Natural killer cell (primary cell): ENCODE data around the gene GADL1. TPM values are rescaled to one million over a fixed set of nuclear protein-coding genes. Genes with fewer than 3 reads are reported as not detected.

ENCODE experiments used
- ATAC-seq, 3 donors: fragments of 150-1000 bp in 2 of 3; fragments of 200-7000 bp in 1 of 3; cut with Tn5 transposase; 1 replicate in 1 of 3; 2 replicates in 2 of 3; pipeline ENCODE4 v1.10.0; 2021; ENCODE audit warnings: mild to moderate bottlenecking in 2 of 3, moderate library complexity in 2 of 3
- DNase-seq, 2 donors: peaks; one replicate each; pipeline versions ENCODE4 v3.0.0 to v3.0.0-alpha.2; 2013 to 2021; ENCODE audit warnings: mixed read lengths in 1 of 2
- H3K27ac ChIP-seq: one replicate; pipeline ENCODE4 v1.5.1; 2013; ENCODE audit warnings: mild to moderate bottlenecking, low read length
- H3K27me3 ChIP-seq: one replicate; pipeline ENCODE4 v1.6.1; 2013; ENCODE audit warnings: low read length; ENCODE audit not compliant: control insufficient read depth, insufficient read depth
- H3K36me3 ChIP-seq: one replicate; pipeline ENCODE4 v1.6.1; 2013; ENCODE audit warnings: low read length; ENCODE audit not compliant: control insufficient read depth, insufficient read depth
- H3K4me1 ChIP-seq: one replicate; pipeline ENCODE4 v1.6.1; 2013; ENCODE audit warnings: low read length; ENCODE audit not compliant: control insufficient read depth, insufficient read depth
- H3K4me3 ChIP-seq: one replicate; pipeline ENCODE4 v1.5.1; 2013; ENCODE audit warnings: low read length
- H3K9me3 ChIP-seq: one replicate; pipeline ENCODE4 v1.6.1; 2013; ENCODE audit warnings: low read length; ENCODE audit not compliant: control insufficient read depth, insufficient read depth
- H3K27ac Mint-ChIP-seq, 2 donors: one replicate each; pipeline ENCODE4 v1.8.0; 2022; ENCODE audit warnings: mild to moderate bottlenecking in 2 of 2, mixed read lengths in 2 of 2, moderate library complexity in 1 of 2
- H3K27me3 Mint-ChIP-seq, 2 donors: one replicate each; pipeline ENCODE4 v1.8.0; 2022; ENCODE audit warnings: low read depth in 2 of 2, mixed read lengths in 2 of 2
- H3K36me3 Mint-ChIP-seq: one replicate; pipeline ENCODE4 v1.8.0; 2022; ENCODE audit warnings: mixed read lengths
- H3K4me1 Mint-ChIP-seq, 2 donors: one replicate each; pipeline ENCODE4 v1.8.0; 2022; ENCODE audit warnings: mixed read lengths in 2 of 2
- H3K4me3 Mint-ChIP-seq: one replicate; pipeline ENCODE4 v1.8.0; 2022; ENCODE audit warnings: mild to moderate bottlenecking, moderate library complexity, mixed read lengths
- H3K9me3 Mint-ChIP-seq, 2 donors: one replicate each; pipeline ENCODE4 v1.8.0; 2022; ENCODE audit warnings: mixed read lengths in 2 of 2
- CTCF ChIP-seq: fragments of 200-600 bp; IDR thresholded peaks from one replicate; pipeline ENCODE4 v1.8.0; 2022; ENCODE audit warnings: antibody characterized with exemption
- WGBS: methylation state at CpG from one replicate; pipeline ENCODE4 v1.1.7; 2013; ENCODE audit warnings: missing lambda C conversion rate; ENCODE audit not compliant: insufficient coverage; 5-methylcytosine and 5-hydroxymethylcytosine counted together
- intact Hi-C: fragments of 100-400 bp; cut with micrococcal nuclease; formaldehyde crosslinking; loops from one replicate; pipeline ENCODE4 v1.14.2; 2022
- total RNA-seq, 4 donors: library from RNA; stranded (reverse); fragments of 120-200 nt in 1 of 4; gene quantifications; one replicate each; pipeline versions ENCODE4 v1.2.3 to v1.2.4, GENCODE V29; 2013 to 2022

Gene GADL1
- total RNA-seq, 3 donors from 2014 or later (not counting 1 experiment from before 2014, with no cell fraction given), result not detected

- no peaks in the 10 kb centered on the region for H3K9me3 ChIP-seq
- ATAC-seq (no peak), DNase-seq (no peak)
- peaks cover 13 to 19% of the 10 kb centered on the region in 2 donors for H3K4me1 Mint-ChIP-seq
- H3K27me3 ChIP-seq, result no peaks in the 10 kb centered on the region
- TF ChIP-seq CTCF, result no peak
- H3K4me1 ChIP-seq, result no peaks in the 10 kb centered on the region
- H3K9me3 Mint-ChIP-seq, result peaks cover 2 to 5% of the 10 kb centered on the region in 2 donors
- no peak overlapping the region for H3K4me3 Mint-ChIP-seq
- WGBS, result 100% methylated on average over 2 of the region's 4 CpGs
- H3K27ac Mint-ChIP-seq, result no peak overlapping the region
- H3K36me3 Mint-ChIP-seq, result no peaks in the 10 kb centered on the region
- intact Hi-C loops, result no loop called here
- no peaks in the 10 kb centered on the region for H3K27me3 Mint-ChIP-seq
- no peak overlapping the region for H3K4me3 ChIP-seq
- no peaks in the 10 kb centered on the region for H3K36me3 ChIP-seq
- H3K27ac ChIP-seq, result no peak overlapping the region
Observed at GRCh38 chr3:30728143-30728542, 166.3 kb downstream of the GADL1 start.

- Mint-ChIP-seq H3K27me3 (peaks cover 0 to 5% of the 10 kb centered on the region in 2 donors), H3K4me3 (no peak overlapping the region), H3K4me1 (peaks cover 10 to 11% of the 10 kb centered on the region in 2 donors), H3K36me3 (no peaks in the 10 kb centered on the region), H3K9me3 (peaks cover 2 to 5% of the 10 kb centered on the region in 2 donors), H3K27ac (no peak overlapping the region)
- Histone ChIP-seq H3K27me3 (no peaks in the 10 kb centered on the region), H3K4me3 (no peak overlapping the region), H3K9me3 (no peaks in the 10 kb centered on the region), H3K27ac (no peak overlapping the region), H3K4me1 (no peaks in the 10 kb centered on the region), H3K36me3 (no peaks in the 10 kb centered on the region)
- no peak for ATAC-seq
- DNase-seq, result no peak
- 86% methylated on average over 3 of the region's 3 CpGs for WGBS
- intact Hi-C loops, result no loop called here
- TF ChIP-seq CTCF, result no peak
Observed at GRCh38 chr3:30724863-30725262, 169.6 kb downstream of the GADL1 start.

DNA sequence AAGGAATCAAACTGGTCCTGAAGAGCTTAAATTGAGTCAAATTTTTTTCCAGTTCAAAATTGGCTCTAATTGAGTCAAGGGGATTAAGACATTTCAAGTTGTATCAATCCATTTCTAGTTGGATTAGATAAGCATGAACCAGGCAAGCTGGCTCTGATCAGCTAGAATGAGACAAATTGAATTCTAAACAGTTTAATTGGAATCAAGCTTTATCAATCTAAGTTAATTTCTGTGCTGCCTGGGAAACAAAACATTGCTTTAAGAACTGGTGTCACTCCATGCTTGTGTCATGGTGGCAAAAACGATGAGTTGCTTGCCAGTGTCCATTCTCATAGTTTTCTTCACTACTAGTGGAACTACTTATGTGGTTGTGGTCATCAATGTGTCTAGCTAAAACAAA, 171.2 kb downstream of the GADL1 start:
- no peak overlapping the region for H3K4me3 Mint-ChIP-seq
- Histone ChIP-seq H3K4me3 (no peak overlapping the region), H3K9me3 (no peaks in the 10 kb centered on the region), H3K4me1 (no peaks in the 10 kb centered on the region), H3K27me3 (no peaks in the 10 kb centered on the region), H3K27ac (no peak overlapping the region), H3K36me3 (no peaks in the 10 kb centered on the region)
- peaks cover 0 to 5% of the 10 kb centered on the region in 2 donors for H3K27me3 Mint-ChIP-seq
- no peaks in the 10 kb centered on the region for H3K36me3 Mint-ChIP-seq
- no peak overlapping the region for H3K27ac Mint-ChIP-seq
- ATAC-seq (no peak), DNase-seq (no peak)
- no CpG with 5 or more reads among the region's 1 CpG for WGBS
- H3K4me1 Mint-ChIP-seq, result no peaks in the 10 kb centered on the region
- peaks cover 2 to 5% of the 10 kb centered on the region in 2 donors for H3K9me3 Mint-ChIP-seq
- intact Hi-C loops, result no loop called here
- no peak for TF ChIP-seq CTCF

DNA sequence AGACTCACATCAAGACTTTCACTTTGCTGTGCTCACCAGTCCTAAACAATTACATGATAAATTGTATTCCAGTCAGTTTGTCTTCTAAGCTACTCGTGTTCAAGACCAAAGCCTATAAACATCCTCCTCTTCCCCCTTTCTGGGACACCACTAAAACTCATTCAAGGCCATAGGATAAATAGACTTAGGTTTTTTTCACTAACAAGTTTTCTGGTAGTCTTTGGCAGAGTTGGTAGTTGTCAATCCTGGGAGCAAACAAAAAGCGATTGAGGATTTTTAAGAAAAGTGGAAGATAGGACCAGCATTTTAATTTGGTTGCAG, 173.2 kb downstream of the GADL1 start:
- no peak for TF ChIP-seq CTCF
- H3K27ac ChIP-seq, result no peak overlapping the region
- 93% methylated on average over 2 of the region's 2 CpGs for WGBS
- Mint-ChIP-seq H3K36me3 (no peaks in the 10 kb centered on the region), H3K9me3 (peaks cover 2 to 5% of the 10 kb centered on the region in 2 donors), H3K4me3 (no peak overlapping the region), H3K27ac (no peak overlapping the region), H3K27me3 (peaks cover 0 to 5% of the 10 kb centered on the region in 2 donors), H3K4me1 (no peaks in the 10 kb centered on the region)
- intact Hi-C loops, result no loop called here
- no peak overlapping the region for H3K4me3 ChIP-seq
- H3K9me3 ChIP-seq, result no peaks in the 10 kb centered on the region
- H3K36me3 ChIP-seq, result no peaks in the 10 kb centered on the region
- H3K4me1 ChIP-seq, result no peaks in the 10 kb centered on the region
- DNase-seq (no peak), ATAC-seq (no peak)
- H3K27me3 ChIP-seq, result no peaks in the 10 kb centered on the region
